SK-N-SH treated with all-trans-retinoic acid at 6 μM for 48 hours (cell line): ENCODE data around the gene GXYLT1.

ENCODE experiments used
- CSRNP3 ChIP-seq: fragments of 250-450 bp; sonication (Bioruptor Pico); IDR thresholded peaks from 2 replicates; pipeline ENCODE4 v1.5.1; 2021; ENCODE audit warnings: mild to moderate bottlenecking, moderate library complexity
- GLIS3 ChIP-seq: fragments of 250-450 bp; sonication (Bioruptor Pico); IDR thresholded peaks from 2 replicates; pipeline ENCODE4 v1.5.0; 2020; ENCODE audit warnings: mild to moderate bottlenecking, moderate library complexity
- OSR1 ChIP-seq: fragments of 250-450 bp; sonication (Bioruptor Pico); IDR thresholded peaks from 2 replicates; pipeline ENCODE4 v1.8.0; 2022; ENCODE audit warnings: moderate library complexity, mild to moderate bottlenecking, inconsistent platforms
- PATZ1 ChIP-seq: fragments of 250-450 bp; sonication (Bioruptor Pico); IDR thresholded peaks from 2 replicates; pipeline ENCODE4 v1.8.0; 2020; ENCODE audit warnings: mild to moderate bottlenecking, moderate library complexity, borderline replicate concordance
- PPARA ChIP-seq: fragments of 250-450 bp; sonication (Bioruptor Pico); IDR thresholded peaks from 2 replicates; pipeline ENCODE4 v1.5.0; 2020; ENCODE audit warnings: mild to moderate bottlenecking, borderline replicate concordance
- SNAI2 ChIP-seq: fragments of 250-450 bp; sonication (Bioruptor Pico); IDR thresholded peaks from 2 replicates; pipeline ENCODE4 v1.5.0; 2020; ENCODE audit warnings: mild to moderate bottlenecking, moderate library complexity
- TOX ChIP-seq: fragments of 250-450 bp; sonication (Bioruptor Pico); IDR thresholded peaks from 2 replicates; pipeline ENCODE4 v1.8.0; 2021; ENCODE audit warnings: mild to moderate bottlenecking, moderate library complexity, borderline replicate concordance
- ZFP30 ChIP-seq: fragments of 450-650 bp; formaldehyde crosslinking; IDR thresholded peaks from 2 replicates; pipeline ENCODE4 v1.5.0; 2022; ENCODE audit warnings: mild to moderate bottlenecking, moderate library complexity

GRCh38 chr12:42118136-42118879 is 26.4 kb downstream of the GXYLT1 start:
- TF ChIP-seq OSR1 (CRISPR knock-in tag) (no peak), SNAI2 (CRISPR knock-in tag) (no peak), ZFP30 (CRISPR knock-in tag) (no peak), PATZ1 (CRISPR knock-in tag) (no peak), CSRNP3 (CRISPR knock-in tag) (no peak), PPARA (no peak), GLIS3 (no peak), TOX (CRISPR knock-in tag) (no peak)
